BE2C (cell line): ENCODE results near the gene SLC22A16.

ENCODE experiments used
- DNase-seq: peaks from one replicate; pipeline ENCODE4 v3.0.0-alpha.2; 2020
- H3K27me3 ChIP-seq: fragments of 250-450 bp; sonication (Bioruptor Pico); 2 replicates; pipeline ENCODE4 v1.5.1; 2020; ENCODE audit warnings: mild to moderate bottlenecking
- H3K36me3 ChIP-seq: fragments of 250-450 bp; sonication (Bioruptor Pico); 2 replicates; pipeline ENCODE4 v1.5.1; 2020; ENCODE audit warnings: mild to moderate bottlenecking
- H3K4me1 ChIP-seq: fragments of 250-450 bp; sonication (Bioruptor Pico); 2 replicates; pipeline ENCODE4 v1.5.1; 2020
- H3K4me3 ChIP-seq: 2 replicates; pipeline ENCODE4 v1.5.1; 2011; ENCODE audit warnings: low read depth, low read length
- H3K9me3 ChIP-seq: fragments of 250-450 bp; sonication (Bioruptor Pico); 2 replicates; pipeline ENCODE4 v1.5.1; 2020
- TF ChIP-seq, protein P1 (sequence below): IDR thresholded peaks from 2 replicates; pipeline ENCODE4 v1.5.1; 2012; ENCODE audit warnings: mild to moderate bottlenecking, low read depth, low read length

SLC22A16 gene

DNA sequence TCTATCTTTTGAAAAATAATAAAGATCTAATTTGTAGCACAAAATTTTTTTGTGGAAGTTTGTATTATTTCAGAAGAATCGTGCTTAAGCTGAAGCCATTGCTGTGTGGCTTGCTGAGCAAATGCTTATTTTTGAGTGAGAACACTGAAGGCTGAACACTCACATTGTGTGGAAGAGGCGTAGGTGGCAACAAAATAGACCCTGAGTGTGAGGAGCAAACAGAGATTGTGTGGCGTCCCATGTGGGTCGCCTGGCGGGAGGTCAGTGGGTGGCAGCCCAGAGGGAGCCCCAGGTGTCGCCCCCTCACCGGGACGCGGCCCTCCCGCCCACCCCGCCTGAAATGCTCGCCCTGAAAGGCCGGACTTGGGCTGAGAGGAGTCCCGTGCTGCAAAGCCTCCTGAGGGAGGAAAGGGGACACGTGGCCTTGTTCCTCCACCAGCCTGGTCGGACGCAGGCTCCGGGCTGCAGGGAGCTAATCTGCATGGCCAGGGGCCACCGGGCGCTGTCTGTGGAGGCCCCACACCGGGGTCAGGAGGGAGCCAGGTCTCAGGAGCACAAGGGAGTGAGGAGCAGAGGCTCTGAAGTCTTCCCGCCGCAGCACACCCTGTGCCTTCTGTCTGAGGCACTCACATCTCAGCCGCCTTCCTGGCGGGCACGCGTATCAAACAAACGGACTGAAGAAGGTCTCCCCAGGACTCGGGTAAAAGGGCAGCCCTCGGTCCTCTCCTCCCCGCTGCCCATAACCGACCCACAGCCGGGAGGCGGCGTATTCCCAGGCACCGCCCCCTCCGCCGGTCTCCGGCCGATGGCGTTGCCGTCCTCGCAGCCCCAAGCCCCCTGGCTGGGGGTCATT lies 77.0 kb downstream of the SLC22A16 start:
- Histone ChIP-seq H3K27me3 (no peaks in the 10 kb centered on the region), H3K36me3 (no peaks in the 10 kb centered on the region), H3K9me3 (no peaks in the 10 kb centered on the region), H3K4me1 (no peaks in the 10 kb centered on the region), H3K4me3 (no peak overlapping the region)
- no peak for DNase-seq
- TF ChIP-seq, protein P1, sequence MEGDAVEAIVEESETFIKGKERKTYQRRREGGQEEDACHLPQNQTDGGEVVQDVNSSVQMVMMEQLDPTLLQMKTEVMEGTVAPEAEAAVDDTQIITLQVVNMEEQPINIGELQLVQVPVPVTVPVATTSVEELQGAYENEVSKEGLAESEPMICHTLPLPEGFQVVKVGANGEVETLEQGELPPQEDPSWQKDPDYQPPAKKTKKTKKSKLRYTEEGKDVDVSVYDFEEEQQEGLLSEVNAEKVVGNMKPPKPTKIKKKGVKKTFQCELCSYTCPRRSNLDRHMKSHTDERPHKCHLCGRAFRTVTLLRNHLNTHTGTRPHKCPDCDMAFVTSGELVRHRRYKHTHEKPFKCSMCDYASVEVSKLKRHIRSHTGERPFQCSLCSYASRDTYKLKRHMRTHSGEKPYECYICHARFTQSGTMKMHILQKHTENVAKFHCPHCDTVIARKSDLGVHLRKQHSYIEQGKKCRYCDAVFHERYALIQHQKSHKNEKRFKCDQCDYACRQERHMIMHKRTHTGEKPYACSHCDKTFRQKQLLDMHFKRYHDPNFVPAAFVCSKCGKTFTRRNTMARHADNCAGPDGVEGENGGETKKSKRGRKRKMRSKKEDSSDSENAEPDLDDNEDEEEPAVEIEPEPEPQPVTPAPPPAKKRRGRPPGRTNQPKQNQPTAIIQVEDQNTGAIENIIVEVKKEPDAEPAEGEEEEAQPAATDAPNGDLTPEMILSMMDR = no peak

DNA sequence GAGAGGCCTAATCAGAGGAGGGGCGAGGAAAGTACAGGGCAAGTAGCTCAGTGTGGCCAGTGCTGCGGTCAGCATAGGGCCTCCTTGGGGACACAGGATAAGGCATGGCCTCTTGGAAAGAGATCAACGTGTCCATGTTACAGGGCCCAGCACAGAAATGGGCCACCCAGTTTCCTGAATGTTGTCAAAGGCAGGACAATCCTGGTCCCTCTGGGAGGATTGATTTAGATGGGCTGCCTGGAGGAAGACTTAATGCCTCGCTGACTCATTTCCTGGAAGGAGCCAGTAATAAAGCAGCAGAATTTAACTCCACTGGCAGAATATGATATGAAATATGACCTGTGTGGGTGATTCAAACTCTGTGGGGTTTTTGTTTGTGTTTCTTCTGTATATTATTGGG lies 77.6 kb downstream of the SLC22A16 start:
- no peak for DNase-seq
- TF ChIP-seq, protein P1 = no peak

GRCh38 chr6:110395221-110395620 lies 81.2 kb downstream of the SLC22A16 start:
- TF ChIP-seq, protein P1 = no peak
- no peaks in the 10 kb centered on the region for H3K9me3 ChIP-seq
- H3K4me1 ChIP-seq = no peaks in the 10 kb centered on the region
- no peak for DNase-seq
- no peaks in the 10 kb centered on the region for H3K27me3 ChIP-seq
- no peaks in the 10 kb centered on the region for H3K36me3 ChIP-seq
- no peak overlapping the region for H3K4me3 ChIP-seq

More for the DNA sequence above, 77.6 kb downstream of the SLC22A16 start:
- Histone ChIP-seq H3K27me3 (no peaks in the 10 kb centered on the region), H3K36me3 (no peaks in the 10 kb centered on the region), H3K9me3 (no peaks in the 10 kb centered on the region), H3K4me3 (no peak overlapping the region), H3K4me1 (no peaks in the 10 kb centered on the region)

DNA sequence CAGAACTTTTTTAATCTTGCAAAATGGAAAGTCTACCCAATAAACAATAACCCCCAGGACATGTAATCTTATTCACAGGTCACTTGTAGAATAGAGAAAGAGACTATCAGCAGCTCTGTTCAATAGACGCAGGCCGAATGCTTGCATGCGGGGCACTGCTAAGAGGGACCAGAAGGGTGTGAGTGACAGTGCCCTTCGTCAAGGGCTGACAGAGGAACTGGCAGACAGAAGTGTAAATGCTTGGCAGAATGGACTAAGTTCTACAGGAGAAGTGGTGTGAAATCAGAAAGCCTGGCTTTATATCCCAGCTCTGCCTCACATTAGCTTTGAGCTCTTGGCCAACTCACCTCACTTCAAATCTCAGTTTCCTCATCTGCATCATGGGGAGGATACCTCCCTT lies 82.0 kb downstream of the SLC22A16 start:
- Histone ChIP-seq H3K9me3 (no peaks in the 10 kb centered on the region), H3K4me1 (no peaks in the 10 kb centered on the region), H3K36me3 (no peaks in the 10 kb centered on the region), H3K27me3 (no peaks in the 10 kb centered on the region), H3K4me3 (no peak overlapping the region)
- no peak for DNase-seq
- TF ChIP-seq, protein P1 = no peak

DNA sequence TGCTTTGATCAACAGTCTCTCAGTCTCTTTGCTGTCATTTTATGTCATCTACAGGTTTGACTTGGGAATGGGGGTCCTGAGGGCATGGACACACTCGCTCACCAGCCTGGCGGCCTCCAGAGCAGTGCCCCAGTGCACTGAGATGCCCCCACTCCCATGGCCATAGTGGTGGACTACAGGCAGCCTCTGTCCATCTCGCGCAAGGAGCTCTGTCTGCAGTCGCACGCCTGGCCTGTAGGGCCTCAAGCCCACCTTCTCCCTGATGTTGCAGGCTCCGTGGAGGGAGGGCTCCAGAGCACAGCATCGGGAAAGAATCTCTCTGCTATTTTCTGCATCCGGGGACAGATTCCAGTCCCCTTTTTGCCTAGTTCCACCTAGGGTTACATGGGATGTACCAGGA lies 83.7 kb downstream of the SLC22A16 start:
- H3K4me3 ChIP-seq = no peak overlapping the region
- no peaks in the 10 kb centered on the region for H3K36me3 ChIP-seq
- DNase-seq = no peak
- no peaks in the 10 kb centered on the region for H3K4me1 ChIP-seq
- TF ChIP-seq, protein P1 = 0 out of 2 replicates have a peak, but pooled peaks have one; percentile 17
- H3K27me3 ChIP-seq = no peaks in the 10 kb centered on the region
- no peaks in the 10 kb centered on the region for H3K9me3 ChIP-seq

DNA sequence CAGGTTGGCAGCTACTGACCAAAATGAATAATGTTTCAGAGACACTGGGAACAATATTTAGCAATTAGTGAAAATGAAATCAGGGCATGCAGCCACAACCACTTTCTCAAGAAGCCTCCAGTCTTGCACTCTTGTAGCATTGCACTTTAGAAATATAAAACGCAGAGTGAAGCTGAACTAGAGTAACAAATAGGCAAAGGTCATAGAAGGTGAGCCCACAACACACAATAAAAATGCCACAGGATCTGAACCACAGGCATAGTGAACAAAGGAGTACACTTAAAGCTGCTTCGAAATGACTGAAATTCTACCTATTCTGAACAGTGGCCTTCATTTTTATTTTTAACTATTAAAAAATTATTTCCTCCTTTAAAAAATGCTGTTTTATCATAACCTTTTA lies 86.0 kb downstream of the SLC22A16 start:
- no peaks in the 10 kb centered on the region for H3K9me3 ChIP-seq
- H3K36me3 ChIP-seq = no peaks in the 10 kb centered on the region
- DNase-seq = no peak
- H3K27me3 ChIP-seq = no peaks in the 10 kb centered on the region
- H3K4me1 ChIP-seq = no peaks in the 10 kb centered on the region
- TF ChIP-seq, protein P1 = no peak
- no peak overlapping the region for H3K4me3 ChIP-seq
